IMR-90 (cell line): ENCODE results near the gene NEK9. TPM values are rescaled to one million over a fixed set of nuclear protein-coding genes. Genes with fewer than 3 reads are reported as not detected.

Experiments
- ATAC-seq: fragments of 200-7000 bp; cut with Tn5 transposase; 2 replicates; pipeline ENCODE4 v1.9.1; 2020; ENCODE audit warnings: low read depth, mild to moderate bottlenecking, moderate library complexity
- BruUV-seq: library from RNA; stranded (reverse); fragments of 400-500 nt; replicated peaks from 2 replicates; lab custom pipeline; 2021; lab: Mats Ljungman, UMichigan
- CTCF ChIA-PET: fragments of 300-600 bp; formaldehyde crosslinking; extraction: SDS; loops from one replicate; lab custom pipeline; 2021; ENCODE audit warnings: antibody characterized with exemption; lab: Yijun Ruan, JAX
- POLR2A ChIA-PET: fragments of 300-600 bp; sonication (Branson Sonifier 250); formaldehyde crosslinking; loops from one replicate; lab custom pipeline; 2022; ENCODE audit warnings: antibody characterized with exemption; ENCODE audit not compliant: unreplicated experiment; lab: Charles Lee
- DNase-seq: peaks from one replicate; pipeline ENCODE4 v3.0.0; 2013
- H2AFZ ChIP-seq: replicated peaks from 2 replicates; pipeline ENCODE3; 2013; ENCODE audit warnings: low read length, mild to moderate bottlenecking; ENCODE audit not compliant: poor library complexity
- H2AK5ac ChIP-seq: 2 replicates; pipeline ENCODE4 v1.6.1; 2013; ENCODE audit warnings: low read depth, low read length, inconsistent platforms
- H2AK9ac ChIP-seq: replicated peaks from 2 replicates; pipeline ENCODE3; 2013; ENCODE audit warnings: mild to moderate bottlenecking, low read depth, low read length, moderate library complexity; ENCODE audit not compliant: poor library complexity
- H2BK120ac ChIP-seq: 2 replicates; pipeline ENCODE4 v1.6.1; 2013; ENCODE audit warnings: low read depth, low read length, inconsistent platforms
- H2BK15ac ChIP-seq: 3 replicates; pipeline ENCODE4 v1.6.1; 2013; ENCODE audit warnings: low read depth, low read length, inconsistent platforms
- H2BK20ac ChIP-seq: 2 replicates; pipeline ENCODE4 v1.6.1; 2013; ENCODE audit warnings: low read depth, mild to moderate bottlenecking, inconsistent platforms, low read length, moderate library complexity
- H2BK5ac ChIP-seq: 2 replicates; pipeline ENCODE4 v1.6.1; 2013; ENCODE audit warnings: mild to moderate bottlenecking, low read depth, low read length, inconsistent platforms; ENCODE audit not compliant: poor library complexity, severe bottlenecking
- H3K14ac ChIP-seq: replicated peaks from 2 replicates; pipeline ENCODE4 v1.6.1; 2013; ENCODE audit warnings: low read depth, low read length, inconsistent platforms
- H3K18ac ChIP-seq: 2 replicates; pipeline ENCODE4 v1.6.1; 2013; ENCODE audit warnings: low read depth, low read length, control low read depth
- H3K23ac ChIP-seq: 2 replicates; pipeline ENCODE4 v1.6.1; 2013; ENCODE audit warnings: low read depth, low read length, inconsistent platforms
- H3K27ac ChIP-seq: 2 replicates; pipeline ENCODE4 v1.5.1; 2013; ENCODE audit warnings: mild to moderate bottlenecking, control low read depth, low read length; ENCODE audit not compliant: insufficient read depth
- H3K27me3 ChIP-seq: 2 replicates; pipeline ENCODE4 v1.6.1; 2013; ENCODE audit warnings: low read length; ENCODE audit not compliant: control insufficient read depth, insufficient read depth
- H3K36me3 ChIP-seq: 2 replicates; pipeline ENCODE4 v1.6.1; 2013; ENCODE audit warnings: low read length, mixed read lengths; ENCODE audit not compliant: control insufficient read depth, insufficient read depth
- H3K4ac ChIP-seq: 2 replicates; pipeline ENCODE4 v1.6.1; 2013; ENCODE audit warnings: low read depth, low read length, inconsistent platforms
- H3K4me1 ChIP-seq: 2 replicates; pipeline ENCODE4 v1.6.1; 2013; ENCODE audit warnings: low read length, mixed read lengths; ENCODE audit not compliant: control insufficient read depth, insufficient read depth
- H3K4me2 ChIP-seq: 2 replicates; pipeline ENCODE4 v1.6.1; 2013; ENCODE audit warnings: low read depth, mild to moderate bottlenecking, control low read depth, low read length, moderate library complexity
- H3K4me3 ChIP-seq: 2 replicates; pipeline ENCODE4 v1.5.1; 2013; ENCODE audit warnings: low read depth, mild to moderate bottlenecking, control low read depth, low read length, moderate library complexity; ENCODE audit not compliant: insufficient read depth
- H3K56ac ChIP-seq: 2 replicates; pipeline ENCODE4 v1.6.1; 2013; ENCODE audit warnings: low read length, inconsistent platforms; ENCODE audit not compliant: insufficient read depth; ENCODE audit errors: extremely low read depth
- H3K79me1 ChIP-seq, 2 experiments: 2 replicates each; pipeline ENCODE4 v1.6.1; 2013; ENCODE audit warnings: low read length in 2 of 2, inconsistent platforms in 1 of 2, low read depth in 1 of 2
- H3K9ac ChIP-seq: 2 replicates; pipeline ENCODE4 v1.6.1; 2013; ENCODE audit warnings: low read depth, low read length, control low read depth
- H3K9me1 ChIP-seq: 2 replicates; pipeline ENCODE4 v1.6.1; 2013; ENCODE audit warnings: low read length, inconsistent platforms; ENCODE audit not compliant: insufficient read depth
- H3K9me3 ChIP-seq: 2 replicates; pipeline ENCODE4 v1.6.1; 2013; ENCODE audit warnings: low read length; ENCODE audit not compliant: control insufficient read depth, insufficient read depth
- H4K20me1 ChIP-seq: 2 replicates; pipeline ENCODE4 v1.6.1; 2013; ENCODE audit warnings: low read length, inconsistent platforms; ENCODE audit not compliant: insufficient read depth
- H4K5ac ChIP-seq: 2 replicates; pipeline ENCODE4 v1.6.1; 2013; ENCODE audit warnings: mild to moderate bottlenecking, low read depth, low read length, control low read depth
- H4K8ac ChIP-seq, 2 experiments: 2 replicates each; pipeline ENCODE4 v1.6.1; 2013; ENCODE audit warnings: low read depth in 2 of 2, low read length in 2 of 2, control low read depth in 1 of 2, inconsistent platforms in 1 of 2
- H4K91ac ChIP-seq: 2 replicates; pipeline ENCODE4 v1.6.1; 2013; ENCODE audit warnings: low read depth, low read length, inconsistent platforms; ENCODE audit not compliant: insufficient read depth
- BHLHE40 ChIP-seq: fragments of 150-350 bp; IDR thresholded peaks from 2 replicates; pipeline ENCODE4 v1.6.1; 2016; ENCODE audit warnings: mild to moderate bottlenecking, low read depth, low read length
- CEBPB ChIP-seq: IDR thresholded peaks from 2 replicates; pipeline ENCODE4 v1.6.1; 2012; ENCODE audit warnings: low read depth, low read length, improper control_type of control experiment
- CHD1 ChIP-seq: IDR thresholded peaks from 2 replicates; pipeline ENCODE4 v1.6.1; 2012; ENCODE audit warnings: low read depth, low read length, improper control_type of control experiment
- ELK1 ChIP-seq: fragments of 150-350 bp; IDR thresholded peaks from 2 replicates; pipeline ENCODE4 v1.6.1; 2016; ENCODE audit warnings: low read depth, mild to moderate bottlenecking, low read length, moderate library complexity, borderline replicate concordance
- FOS ChIP-seq: fragments of 150-350 bp; IDR thresholded peaks from 2 replicates; pipeline ENCODE4 v1.6.1; 2016; ENCODE audit warnings: low read depth, low read length
- MAFK ChIP-seq: IDR thresholded peaks from 2 replicates; pipeline ENCODE4 v1.6.1; 2012; ENCODE audit warnings: low read depth, low read length, improper control_type of control experiment
- MAZ ChIP-seq: IDR thresholded peaks from 2 replicates; pipeline ENCODE4 v1.6.1; 2012; ENCODE audit warnings: low read depth, mild to moderate bottlenecking, low read length, improper control_type of control experiment, moderate library complexity, borderline replicate concordance
- MXI1 ChIP-seq: IDR thresholded peaks from 2 replicates; pipeline ENCODE4 v1.6.1; 2012; ENCODE audit warnings: low read depth, mild to moderate bottlenecking, low read length, moderate library complexity, borderline replicate concordance
- NFE2L2 ChIP-seq: fragments of 150-350 bp; IDR thresholded peaks from 2 replicates; pipeline ENCODE4 v1.6.1; 2016; ENCODE audit warnings: low read depth, mild to moderate bottlenecking, low read length
- POLR2A ChIP-seq: IDR thresholded peaks from 2 replicates; pipeline ENCODE4 v1.6.1; 2012; ENCODE audit warnings: mild to moderate bottlenecking, low read depth, low read length
- RCOR1 ChIP-seq: IDR thresholded peaks from 2 replicates; pipeline ENCODE4 v1.6.1; 2012; ENCODE audit warnings: mild to moderate bottlenecking, low read length, improper control_type of control experiment; ENCODE audit not compliant: insufficient replicate concordance
- RFX5 ChIP-seq: IDR thresholded peaks from 2 replicates; pipeline ENCODE4 v1.8.0; 2012; ENCODE audit warnings: low read depth, mild to moderate bottlenecking, low read length, moderate library complexity
- SMC3 ChIP-seq: fragments of 150-350 bp; IDR thresholded peaks from 2 replicates; pipeline ENCODE4 v1.6.1; 2016; ENCODE audit warnings: low read depth, mild to moderate bottlenecking, antibody characterized with exemption, low read length, moderate library complexity
- dilution Hi-C: fragments of 300-500 bp; cut with HindIII; formaldehyde crosslinking; loops from one replicate; pipeline ENCODE4 v1.14.3; 2018; ENCODE audit warnings: low sequenced_read_pairs; ENCODE audit not compliant: unreplicated experiment
- in situ Hi-C: fragments of 300-500 bp; cut with MboI; formaldehyde crosslinking; loops from 3 replicates; pipeline ENCODE4 v1.14.3; 2019; ENCODE audit warnings: low sequenced_read_pairs, inconsistent platforms, mixed read lengths
- intact Hi-C: fragments of 100-400 bp; cut with micrococcal nuclease; formaldehyde crosslinking; loops from 2 replicates; pipeline ENCODE4 v1.10.0; 2022
- polyA plus RNA-seq, 3 experiments: library from polyadenylated mRNA; depleted of rRNA; stranded (reverse); fragments of >200 nt; gene quantifications; 2 replicates each; pipeline ENCODE4 v1.2.3, GENCODE V29; 2012; ENCODE audit warnings: low replicate concordance in 1 of 3
- total RNA-seq: library from RNA; depleted of rRNA; stranded (reverse); fragments of >200 nt; gene quantifications from 2 replicates; pipeline ENCODE4 v1.2.3, GENCODE V29; 2012
- TF ChIP-seq, protein P1 (sequence below): fragments of 150-350 bp; IDR thresholded peaks from 2 replicates; pipeline ENCODE4 v1.6.1; 2017; ENCODE audit warnings: mild to moderate bottlenecking, antibody characterized with exemption, low read length, low read depth
- TF ChIP-seq, protein P2 (sequence below): conservative IDR thresholded peaks from 2 replicates; pipeline ENCODE4 v1.5.1; 2012; ENCODE audit warnings: mild to moderate bottlenecking, low read depth, low read length, improper control_type of control experiment

Gene NEK9
- total and polyA plus RNA-seq, 2 of the 4 experiments (the other 2 are of a cell fraction): 22.9 to 23.2 TPM

- H3K4me2 ChIP-seq: no peak overlapping the region
- H3K9me3 ChIP-seq: no peaks in the 10 kb centered on the region
- H4K5ac ChIP-seq: no peak overlapping the region
- no peak overlapping the region for H3K9ac ChIP-seq
- no peak overlapping the region for H2BK15ac ChIP-seq
- no peaks in the 10 kb centered on the region for H3K9me1 ChIP-seq
- no peaks in the 10 kb centered on the region for H3K27me3 ChIP-seq
- TF ChIP-seq CHD1 (no peak), MAFK (no peak), CEBPB (no peak), POLR2A (no peak), MXI1 (no peak), NFE2L2 (no peak), RFX5 (no peak), ELK1 (no peak), MAZ (no peak), RCOR1 (no peak), FOS (no peak), SMC3 (no peak), BHLHE40 (no peak)
- TF ChIP-seq, protein P1, sequence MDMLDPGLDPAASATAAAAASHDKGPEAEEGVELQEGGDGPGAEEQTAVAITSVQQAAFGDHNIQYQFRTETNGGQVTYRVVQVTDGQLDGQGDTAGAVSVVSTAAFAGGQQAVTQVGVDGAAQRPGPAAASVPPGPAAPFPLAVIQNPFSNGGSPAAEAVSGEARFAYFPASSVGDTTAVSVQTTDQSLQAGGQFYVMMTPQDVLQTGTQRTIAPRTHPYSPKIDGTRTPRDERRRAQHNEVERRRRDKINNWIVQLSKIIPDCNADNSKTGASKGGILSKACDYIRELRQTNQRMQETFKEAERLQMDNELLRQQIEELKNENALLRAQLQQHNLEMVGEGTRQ: no peak
- TF ChIP-seq, protein P2, sequence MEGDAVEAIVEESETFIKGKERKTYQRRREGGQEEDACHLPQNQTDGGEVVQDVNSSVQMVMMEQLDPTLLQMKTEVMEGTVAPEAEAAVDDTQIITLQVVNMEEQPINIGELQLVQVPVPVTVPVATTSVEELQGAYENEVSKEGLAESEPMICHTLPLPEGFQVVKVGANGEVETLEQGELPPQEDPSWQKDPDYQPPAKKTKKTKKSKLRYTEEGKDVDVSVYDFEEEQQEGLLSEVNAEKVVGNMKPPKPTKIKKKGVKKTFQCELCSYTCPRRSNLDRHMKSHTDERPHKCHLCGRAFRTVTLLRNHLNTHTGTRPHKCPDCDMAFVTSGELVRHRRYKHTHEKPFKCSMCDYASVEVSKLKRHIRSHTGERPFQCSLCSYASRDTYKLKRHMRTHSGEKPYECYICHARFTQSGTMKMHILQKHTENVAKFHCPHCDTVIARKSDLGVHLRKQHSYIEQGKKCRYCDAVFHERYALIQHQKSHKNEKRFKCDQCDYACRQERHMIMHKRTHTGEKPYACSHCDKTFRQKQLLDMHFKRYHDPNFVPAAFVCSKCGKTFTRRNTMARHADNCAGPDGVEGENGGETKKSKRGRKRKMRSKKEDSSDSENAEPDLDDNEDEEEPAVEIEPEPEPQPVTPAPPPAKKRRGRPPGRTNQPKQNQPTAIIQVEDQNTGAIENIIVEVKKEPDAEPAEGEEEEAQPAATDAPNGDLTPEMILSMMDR: no peak
- no peak overlapping the region for H2BK20ac ChIP-seq
- ATAC-seq (no peak), DNase-seq (no peak)
- no peaks in the 10 kb centered on the region for H4K20me1 ChIP-seq
- H3K14ac ChIP-seq: no peak overlapping the region
- CTCF ChIA-PET: no interaction called here
- H4K8ac ChIP-seq: no peak overlapping the region
- H3K4me1 ChIP-seq: no peaks in the 10 kb centered on the region
- no peak overlapping the region for H3K4me3 ChIP-seq
- no peak overlapping the region for H3K4ac ChIP-seq
- in situ Hi-C loops (no loop called here), intact Hi-C loops (no loop called here), dilution Hi-C loops (no loop called here)
- H3K56ac ChIP-seq: no peak overlapping the region
- H3K36me3 ChIP-seq: peaks cover 30% of the 10 kb centered on the region
- H3K79me1 ChIP-seq: peaks cover 0 to 3% of the 10 kb centered on the region in 2 experiments; a peak in 1 of 4 replicates
- no peak overlapping the region for H2BK5ac ChIP-seq
- H2AFZ ChIP-seq: no peak overlapping the region
- no peak overlapping the region for H3K18ac ChIP-seq
- H4K91ac ChIP-seq: no peak overlapping the region
- no peak overlapping the region for H3K27ac ChIP-seq
- no peak overlapping the region for H2AK5ac ChIP-seq
- no peak overlapping the region for H2BK120ac ChIP-seq
- POLR2A ChIA-PET: interaction anchor here (0.6 kb wide), 1 partner anchor 71 kb away, joined by 3 read pairs; no protein-coding TSS in a partner anchor
- no peak overlapping the region for H2AK9ac ChIP-seq
- H3K23ac ChIP-seq: no peak overlapping the region
- BruUV-seq: no TSS peak
Measured at GRCh38 chr14:75098212-75098611, 28.6 kb downstream of the NEK9 start.
